Measurements from ENCODE around the gene OXGR1. TPM values are rescaled to one million over a fixed set of nuclear protein-coding genes. Genes with fewer than 3 reads are reported as not detected.

Gene OXGR1
- total RNA-seq, 1 experiment from 2014 or later: not detected

GRCh38 chr13:96993634-96994016 lies 651 bp downstream of the OXGR1 start:
- H2AK5ac ChIP-seq (ENCODE audit: insufficient read length, low read length): no peak overlapping the region
- H2BK20ac ChIP-seq (ENCODE audit: low read depth, low read length, poor library complexity, severe bottlenecking): no peak overlapping the region
- H4K20me1 ChIP-seq (ENCODE audit: control insufficient read depth, insufficient read depth, insufficient read length): no peaks in the 10 kb centered on the region
- peak overlapping the region; percentile 84; the same call in 1 of the 2 replicates for H3K14ac ChIP-seq (ENCODE audit: insufficient read depth, low read length)
- peaks cover 41% of the 10 kb centered on the region for H3K27me3 ChIP-seq (ENCODE audit: insufficient read depth, low read length)
- WGBS (ENCODE audit: extremely low coverage, insufficient read length, low lambda C conversion rate): no CpG with 5 or more reads among the region's 8 CpGs
- no peaks in the 10 kb centered on the region for H3K79me2 ChIP-seq (ENCODE audit: insufficient read depth, low read length)
- no peak for TF ChIP-seq CTCF (conservative IDR thresholded peaks at IDR 0.05)
- H3K9ac ChIP-seq (ENCODE audit: extremely low read depth, insufficient read length, low read length): peak overlapping the region; percentile 33
- no peak overlapping the region for H3K27ac ChIP-seq (ENCODE audit: insufficient read length, low read depth, low read length)
- H4K91ac ChIP-seq (ENCODE audit: insufficient read length, low read depth, low read length): no peak overlapping the region
- H3T11ph ChIP-seq (ENCODE audit: low read length): no peak overlapping the region
- H2BK5ac ChIP-seq (ENCODE audit: insufficient read length, low read length): no peak overlapping the region
- H3K18ac ChIP-seq (ENCODE audit: insufficient read length, low read depth, low read length): peak overlapping the region; percentile 2
- no peak overlapping the region for H2BK120ac ChIP-seq (ENCODE audit: low read depth, low read length, poor library complexity, severe bottlenecking)
- H3K27ac Mint-ChIP-seq: no peak overlapping the region
- H3K23ac ChIP-seq (ENCODE audit: insufficient read length, low read depth, low read length): no peak overlapping the region
- H2BK15ac ChIP-seq (ENCODE audit: low read depth, low read length): no peak overlapping the region
- no peaks in the 10 kb centered on the region for H3K79me1 ChIP-seq (ENCODE audit: insufficient read depth, low read depth, low read length, poor library complexity, severe bottlenecking)
- H3K36me3 Mint-ChIP-seq (ENCODE audit: insufficient read depth in 1 of 3, low read depth in 3 of 3): peaks cover 0 to 5% (median 0%) of the 10 kb centered on the region in 3 experiments; a peak in 1 of 7 replicates
- peaks cover 0 to 4% of the 10 kb centered on the region in 2 experiments; a peak in 2 of 5 replicates for H3K9me3 Mint-ChIP-seq
- H3K4me1 Mint-ChIP-seq: peaks cover 6 to 20% of the 10 kb centered on the region in 2 experiments
- peak overlapping the region; percentile 66 to 84 for H3K4me3 Mint-ChIP-seq
- H4K5ac ChIP-seq (ENCODE audit: insufficient read length, low read depth, low read length): no peak overlapping the region
- no peak for DNase-seq
- no peak overlapping the region for H4K8ac ChIP-seq (replicated peaks; ENCODE audit: insufficient read length, low read depth, low read length)
- H3K9me3 ChIP-seq (ENCODE audit: control insufficient read depth, low read depth, low read length): no peaks in the 10 kb centered on the region
- no peak overlapping the region for H2AFZ ChIP-seq (ENCODE audit: low read length)
- H3K27me3 Mint-ChIP-seq (ENCODE audit: low read depth): peaks cover 100% of the 10 kb centered on the region
- no peak overlapping the region for H3K4ac ChIP-seq (ENCODE audit: low read depth, low read length)
- no peak overlapping the region for H3K56ac ChIP-seq (ENCODE audit: insufficient read length, low read depth, low read length)
- no peak overlapping the region for H2BK12ac ChIP-seq (ENCODE audit: insufficient read length, low read depth, low read length)
- peaks cover 9% of the 10 kb centered on the region for H3K23me2 ChIP-seq (ENCODE audit: insufficient read length, low read depth, low read length, poor library complexity, severe bottlenecking)
- H3K4me1 ChIP-seq (ENCODE audit: insufficient read depth, low read length): no peaks in the 10 kb centered on the region
- H3K4me2 ChIP-seq (ENCODE audit: insufficient read depth, insufficient read length, low read length): peak overlapping the region; percentile 80

All from H9 (cell line).